K562 (cell line): ENCODE data around the gene TRIM14. TPM values are rescaled to one million over a fixed set of nuclear protein-coding genes. Genes with fewer than 3 reads are reported as not detected.
A peak's percentile ranks its signal among the peaks of the same experiment; 100 is the strongest.

Experiments
- CBX8 ChIP-seq: fragments of 200-600 bp; sonication (generic); IDR thresholded peaks from 2 replicates; pipeline ENCODE4 v1.6.1; 2012; ENCODE audit warnings: borderline replicate concordance, mixed run types, low read depth, mild to moderate bottlenecking, moderate library complexity, mixed read lengths, low read length, control low read depth, inconsistent platforms; ENCODE audit not compliant: poor library complexity, severe bottlenecking; ENCODE audit errors: extremely low read depth
- CHD7 ChIP-seq: fragments of 200-600 bp; sonication (generic); IDR thresholded peaks from one replicate; pipeline ENCODE4 v1.6.1; 2012; ENCODE audit warnings: mild to moderate bottlenecking, low read depth, low read length, inconsistent platforms
- CREM ChIP-seq: IDR thresholded peaks from 2 replicates; pipeline ENCODE4 v1.6.1; 2014; ENCODE audit warnings: antibody characterized with exemption, low read depth
- JUND ChIP-seq, 2 experiments: IDR thresholded peaks; 2 replicates in 1 of 2; 3 replicates in 1 of 2; pipeline ENCODE4 v1.6.1; 2011; ENCODE audit warnings: borderline replicate concordance in 2 of 2, low read depth in 2 of 2, low read length in 2 of 2, improper control_type of control experiment in 1 of 2, missing biosample characterization in 1 of 2, missing genetic modification characterization in 1 of 2, missing genetic modification reagents in 1 of 2
- NR2C1 ChIP-seq, 2 experiments: fragments of 450-650 bp; IDR thresholded peaks; 2 replicates each; pipeline ENCODE4 v1.6.1; 2017; ENCODE audit warnings: mild to moderate bottlenecking in 2 of 2, antibody characterized with exemption in 1 of 2, inconsistent platforms in 1 of 2, missing compliant biosample characterization in 1 of 2, missing genetic modification characterization in 1 of 2
- RAD21 ChIP-seq, 2 experiments: fragments of 250-450 bp in 1 of 2; fragments of 450-650 bp in 1 of 2; sonication (Bioruptor Pico) in 1 of 2; formaldehyde crosslinking in 1 of 2; IDR thresholded peaks in 1 of 2; conservative IDR thresholded peaks in 1 of 2; 2 replicates each; pipeline versions ENCODE4 v1.4.0 to v1.8.0; 2020 to 2022; ENCODE audit warnings: mild to moderate bottlenecking in 2 of 2, moderate library complexity in 1 of 2
- STAT5B ChIP-seq: fragments of 250-450 bp; sonication (Bioruptor Pico); IDR thresholded peaks from 2 replicates; pipeline ENCODE4 v1.8.0; 2021; ENCODE audit warnings: mild to moderate bottlenecking, inconsistent platforms
- TAF15 ChIP-seq: fragments of 200-400 bp; formaldehyde crosslinking; IDR thresholded peaks from 2 replicates; pipeline ENCODE4 v1.6.1; 2017; ENCODE audit warnings: mild to moderate bottlenecking, low read depth, low read length, moderate library complexity
- TBL1XR1 ChIP-seq, 2 experiments: IDR thresholded peaks; 2 replicates each; pipeline ENCODE4 v1.6.1; 2012; ENCODE audit warnings: improper control_type of control experiment in 2 of 2, low read length in 2 of 2, mild to moderate bottlenecking in 1 of 2
- ZSCAN29 ChIP-seq: fragments of 450-650 bp; IDR thresholded peaks from 2 replicates; pipeline ENCODE4 v1.6.1; 2017
- polyA plus RNA-seq, 8 experiments: library from polyadenylated mRNA; depleted of rRNA in 4 of 8; stranded (reverse) in 5 of 8; unstranded in 3 of 8; fragments of >200 nt; fragmentation: Nextera tagmentation in 2 of 8; fragmentation: Illumina TruSeq in 1 of 8; extraction: Ambion mirVana in 2 of 8; extraction: Trizol in 1 of 8; gene quantifications; 2 replicates each; pipeline versions ENCODE4 v1.2.1 to v1.2.3, GENCODE V29; 2011 to 2014; ENCODE audit warnings: inconsistent platforms in 1 of 8, missing spikeins in 1 of 8
- total RNA-seq, 7 experiments: library from RNA; depleted of rRNA in 6 of 7; stranded (reverse); fragments of >200 nt in 6 of 7; fragmentation: Illumina TruSeq in 2 of 7; extraction: Trizol in 2 of 7; gene quantifications; 2 replicates each; pipeline versions ENCODE4 v1.2.1 to v1.2.3, GENCODE V29; 2011 to 2021; ENCODE audit warnings: low replicate concordance in 1 of 7
- TF ChIP-seq, protein P1 (sequence below): sonication (generic); formaldehyde crosslinking; IDR thresholded peaks from 2 replicates; pipeline ENCODE4 v1.8.0; 2022; ENCODE audit warnings: missing genetic modification reagents, mild to moderate bottlenecking, borderline replicate concordance

Gene TRIM14
- total and polyA plus RNA-seq, 9 of the 15 experiments (the other 6 are each of a cell fraction or from before 2014, with no cell fraction given), result 7.6 to 41.0 (median 17.9) TPM

- TF ChIP-seq CHD7, result no peak
- peak; percentile 42; the same call in 1 of the 2 replicates for TF ChIP-seq JUND (IDR thresholded peaks at IDR 0.05; ENCODE audit: borderline replicate concordance, low read depth, low read length)
- no peak for TF ChIP-seq JUND (tag; IDR thresholded peaks at IDR 0.05; ENCODE audit: borderline replicate concordance, low read depth, low read length)
- TF ChIP-seq TAF15, result no peak
- TF ChIP-seq STAT5B (CRISPR knock-in tag), result no peak
- no peak for TF ChIP-seq NR2C1 (IDR thresholded peaks at IDR 0.05)
- no peak for TF ChIP-seq NR2C1 (tag; IDR thresholded peaks at IDR 0.05)
- TF ChIP-seq, protein P1, sequence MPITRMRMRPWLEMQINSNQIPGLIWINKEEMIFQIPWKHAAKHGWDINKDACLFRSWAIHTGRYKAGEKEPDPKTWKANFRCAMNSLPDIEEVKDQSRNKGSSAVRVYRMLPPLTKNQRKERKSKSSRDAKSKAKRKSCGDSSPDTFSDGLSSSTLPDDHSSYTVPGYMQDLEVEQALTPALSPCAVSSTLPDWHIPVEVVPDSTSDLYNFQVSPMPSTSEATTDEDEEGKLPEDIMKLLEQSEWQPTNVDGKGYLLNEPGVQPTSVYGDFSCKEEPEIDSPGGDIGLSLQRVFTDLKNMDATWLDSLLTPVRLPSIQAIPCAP, result no peak
- no peak for TF ChIP-seq TBL1XR1 (IDR thresholded peaks at IDR 0.05; ENCODE audit: low read length in 2 of 2)
- no peak for TF ChIP-seq ZSCAN29
- peak; percentile 63 to 75 for TF ChIP-seq RAD21 (CRISPR knock-in tag; conservative IDR thresholded peaks at IDR 0.05 in 1 of 2, IDR thresholded peaks at IDR 0.05 in 1 of 2)
- no peak for TF ChIP-seq CBX8
- peak; percentile 63 for TF ChIP-seq CREM
These were observed 84.2 kb downstream of the TRIM14 start (continued) for GRCh38 chr9:98034593-98035546.
